ENCODE measurements around the gene STMN1.

Gene STMN1

DNA sequence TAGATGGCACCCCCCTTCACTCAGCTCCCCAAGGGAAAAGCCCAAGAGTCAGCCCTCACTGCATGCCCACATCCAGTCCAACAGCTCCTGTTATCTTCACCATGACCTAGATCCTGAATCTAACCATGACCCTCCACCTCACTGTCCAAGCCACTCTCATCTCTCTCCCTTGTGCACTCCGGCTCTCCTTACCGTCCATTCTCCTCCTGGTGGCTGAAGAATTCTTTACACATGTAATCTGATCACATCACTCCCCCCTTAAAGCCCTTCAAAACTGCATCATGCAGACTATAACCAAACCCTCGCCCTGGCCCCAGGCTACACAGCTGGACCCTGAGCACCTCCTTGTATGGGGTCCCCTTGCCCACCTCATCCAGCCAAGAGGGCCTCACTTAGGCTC is 16.7 kb downstream of the STMN1 start:
- no peak overlapping the region for H3K27ac ChIP-seq
- TF ChIP-seq ZFX (IDR thresholded peaks at IDR 0.05), result no peak
- TF ChIP-seq, protein P1, sequence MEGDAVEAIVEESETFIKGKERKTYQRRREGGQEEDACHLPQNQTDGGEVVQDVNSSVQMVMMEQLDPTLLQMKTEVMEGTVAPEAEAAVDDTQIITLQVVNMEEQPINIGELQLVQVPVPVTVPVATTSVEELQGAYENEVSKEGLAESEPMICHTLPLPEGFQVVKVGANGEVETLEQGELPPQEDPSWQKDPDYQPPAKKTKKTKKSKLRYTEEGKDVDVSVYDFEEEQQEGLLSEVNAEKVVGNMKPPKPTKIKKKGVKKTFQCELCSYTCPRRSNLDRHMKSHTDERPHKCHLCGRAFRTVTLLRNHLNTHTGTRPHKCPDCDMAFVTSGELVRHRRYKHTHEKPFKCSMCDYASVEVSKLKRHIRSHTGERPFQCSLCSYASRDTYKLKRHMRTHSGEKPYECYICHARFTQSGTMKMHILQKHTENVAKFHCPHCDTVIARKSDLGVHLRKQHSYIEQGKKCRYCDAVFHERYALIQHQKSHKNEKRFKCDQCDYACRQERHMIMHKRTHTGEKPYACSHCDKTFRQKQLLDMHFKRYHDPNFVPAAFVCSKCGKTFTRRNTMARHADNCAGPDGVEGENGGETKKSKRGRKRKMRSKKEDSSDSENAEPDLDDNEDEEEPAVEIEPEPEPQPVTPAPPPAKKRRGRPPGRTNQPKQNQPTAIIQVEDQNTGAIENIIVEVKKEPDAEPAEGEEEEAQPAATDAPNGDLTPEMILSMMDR (conservative IDR thresholded peaks at IDR 0.05), result no peak

DNA sequence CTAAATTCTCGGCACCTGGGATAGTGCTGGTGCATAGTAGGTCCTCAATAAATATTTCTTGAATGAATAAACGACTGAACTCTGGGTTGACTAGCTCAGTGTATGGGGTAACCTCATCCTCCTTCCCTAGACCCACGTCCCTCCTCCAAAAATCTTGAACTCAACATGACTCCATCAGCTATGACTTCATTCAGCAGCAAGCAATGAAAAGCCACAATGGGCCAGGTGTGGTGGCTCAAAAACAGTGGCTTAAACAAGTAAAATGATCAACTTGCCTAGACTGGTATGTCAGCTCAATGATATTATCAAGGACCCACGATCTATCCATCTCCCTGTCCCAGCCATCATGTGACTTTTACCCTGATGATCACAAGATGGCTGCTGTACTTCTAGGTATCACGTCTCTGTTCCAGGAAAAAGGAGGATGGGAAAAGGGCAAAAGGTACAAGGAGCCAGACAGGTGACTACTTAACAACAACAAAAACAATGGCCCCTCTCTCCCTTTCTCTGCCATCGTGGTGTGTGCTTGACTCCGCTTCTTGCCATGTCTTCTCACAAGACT is 17.7 kb downstream of the STMN1 start:
- no peak overlapping the region for H3K27ac ChIP-seq
- TF ChIP-seq, protein P1 (conservative IDR thresholded peaks at IDR 0.05), result no peak
- TF ChIP-seq ZFX (IDR thresholded peaks at IDR 0.05), result no peak

DNA sequence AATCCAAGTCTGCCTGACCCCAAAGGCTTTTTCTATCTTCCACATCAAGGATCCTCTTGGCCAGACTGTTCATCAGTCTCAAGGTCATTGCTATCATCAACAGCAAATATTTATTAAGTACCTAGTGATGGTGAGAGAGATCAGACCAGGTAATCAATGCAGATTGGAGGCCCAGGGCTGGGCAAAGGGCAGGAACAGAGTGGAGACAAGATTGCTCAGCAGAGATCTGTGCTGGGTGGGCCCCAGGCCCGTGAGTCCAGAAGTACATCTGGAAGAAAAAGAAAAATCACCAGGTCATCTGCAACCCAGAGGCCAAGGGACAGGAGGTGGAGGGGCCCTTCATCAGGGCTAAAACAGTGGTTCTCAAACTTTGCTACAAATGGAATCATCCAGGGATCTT is 20.6 kb downstream of the STMN1 start:
- TF ChIP-seq, protein P1 (conservative IDR thresholded peaks at IDR 0.05), result no peak
- no peak for TF ChIP-seq ZFX (IDR thresholded peaks at IDR 0.05)
- no peak overlapping the region for H3K27ac ChIP-seq

DNA sequence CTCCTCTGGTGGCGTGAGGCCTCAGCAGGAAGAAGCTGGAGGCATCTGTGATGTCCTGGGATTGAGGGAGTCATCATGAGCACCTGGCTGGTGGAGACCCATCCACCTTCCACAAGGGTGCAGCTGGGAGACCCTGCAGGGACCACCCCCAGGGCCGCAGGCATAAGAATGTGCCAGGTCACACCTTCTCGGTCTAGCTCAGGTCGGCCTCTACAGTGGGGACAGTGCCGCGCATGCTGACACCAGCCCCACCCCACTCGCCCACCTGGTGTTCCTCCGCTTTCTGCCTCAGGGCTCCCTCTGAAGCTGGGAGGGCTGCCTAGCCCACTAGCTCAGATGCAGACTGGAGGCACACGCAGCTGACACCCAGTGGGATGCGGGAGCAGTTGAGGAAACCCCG is 25.0 kb downstream of the STMN1 start:
- H3K27ac ChIP-seq, result no peak overlapping the region
- TF ChIP-seq ZFX (IDR thresholded peaks at IDR 0.05), result no peak

DNA sequence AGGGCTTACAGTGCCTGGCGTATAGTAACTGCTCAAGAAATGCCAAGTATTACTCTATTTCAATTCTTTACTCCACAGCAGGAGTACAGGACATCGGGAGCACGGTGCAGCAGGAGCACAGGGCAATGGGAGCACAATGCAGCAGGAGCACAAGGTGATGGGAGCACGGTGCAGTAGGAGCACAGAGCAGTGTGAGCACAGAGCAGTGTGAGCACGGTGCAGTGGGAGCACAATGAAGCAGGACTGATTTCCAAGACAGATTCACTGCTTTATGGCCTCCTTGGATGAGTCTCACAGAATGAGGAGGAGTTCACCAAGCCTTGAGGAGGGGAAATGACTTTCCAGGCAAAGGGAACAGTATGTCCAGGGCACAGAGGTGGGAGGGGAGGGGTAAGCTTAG is 25.7 kb downstream of the STMN1 start:
- H3K27ac ChIP-seq, result no peak overlapping the region
- TF ChIP-seq ZFX (IDR thresholded peaks at IDR 0.05), result no peak
- TF ChIP-seq, protein P1 (conservative IDR thresholded peaks at IDR 0.05), result no peak

DNA sequence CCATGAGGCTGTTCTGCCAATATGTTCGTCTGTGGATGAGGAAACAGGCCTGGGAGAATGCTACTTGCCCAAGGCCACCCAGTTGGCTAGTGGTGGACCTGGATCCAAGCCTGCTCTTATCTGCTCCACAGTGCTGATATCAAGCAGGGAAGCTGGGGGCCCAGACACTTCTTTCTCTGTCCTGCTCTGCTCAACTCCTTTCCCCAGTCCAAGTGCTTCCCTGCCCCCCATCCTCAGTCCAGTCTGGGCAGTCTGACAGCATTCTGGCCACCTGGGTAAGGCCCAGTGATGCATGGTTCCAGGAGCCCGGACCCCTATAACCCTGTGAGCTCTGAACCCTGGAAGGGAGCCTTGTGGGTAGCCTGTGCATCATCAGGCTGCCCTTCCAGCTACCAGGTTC is 26.5 kb downstream of the STMN1 start:
- TF ChIP-seq, protein P1 (conservative IDR thresholded peaks at IDR 0.05), result no peak
- no peak for TF ChIP-seq ZFX (IDR thresholded peaks at IDR 0.05)
- H3K27ac ChIP-seq, result no peak overlapping the region

DNA sequence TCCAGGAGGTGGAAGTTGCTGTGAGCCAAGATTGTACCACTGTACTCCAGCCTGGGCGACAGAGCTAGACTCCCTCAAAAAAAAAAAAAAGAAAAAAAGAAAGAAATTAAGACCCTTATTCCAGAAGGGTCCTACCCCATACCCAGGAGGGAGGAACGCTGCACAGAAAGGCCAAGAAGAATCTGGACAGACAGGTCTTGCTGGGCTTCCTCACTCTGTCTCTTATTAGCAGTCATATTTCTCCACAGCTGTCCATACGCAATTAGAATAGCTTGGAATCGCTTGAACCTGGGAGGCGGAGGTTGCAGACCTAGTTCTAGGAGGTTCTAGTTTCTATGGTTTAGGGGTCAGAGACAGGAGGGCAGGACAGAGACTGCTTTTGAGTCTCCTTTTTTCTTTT is 27.5 kb downstream of the STMN1 start:
- no peak overlapping the region for H3K27ac ChIP-seq
- TF ChIP-seq, protein P1 (conservative IDR thresholded peaks at IDR 0.05), result no peak
- TF ChIP-seq ZFX (IDR thresholded peaks at IDR 0.05), result no peak

DNA sequence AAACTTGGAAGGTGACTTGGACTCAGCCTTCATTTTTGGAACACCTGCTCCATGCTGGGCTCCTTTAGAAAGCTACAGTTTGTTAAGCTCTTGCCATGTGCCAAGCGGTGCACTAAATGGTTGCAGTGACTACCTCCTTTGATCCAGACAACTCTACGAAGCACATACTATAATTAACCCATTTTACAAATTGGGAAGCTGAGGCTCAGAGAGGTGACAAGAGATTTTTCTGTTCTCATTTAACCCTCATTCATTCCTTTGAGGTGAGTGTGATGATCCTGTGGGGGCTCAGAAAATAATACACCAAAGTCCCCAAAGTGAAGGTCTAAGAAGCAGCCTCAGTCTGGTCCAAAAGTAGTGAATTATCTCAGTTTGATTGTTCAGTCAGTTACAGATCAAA is 29.1 kb downstream of the STMN1 start:
- no peak overlapping the region for H3K27ac ChIP-seq
- TF ChIP-seq, protein P1 (conservative IDR thresholded peaks at IDR 0.05), result no peak
- no peak for TF ChIP-seq ZFX (IDR thresholded peaks at IDR 0.05)
